ENCODE measurements around the gene CACNA1C.

The CACNA1C gene

GRCh38 chr12:2410496-2410895 is 357.7 kb downstream of the CACNA1C start:
- H3K9me3 ChIP-seq (ENCODE audit: severe bottlenecking): no peaks in the 10 kb centered on the region
- no peak overlapping the region for H3K4me3 ChIP-seq (ENCODE audit: severe bottlenecking)
- H3K36me3 ChIP-seq (ENCODE audit: low read depth): no peaks in the 10 kb centered on the region
- no peaks in the 10 kb centered on the region for H3K4me1 ChIP-seq (ENCODE audit: insufficient read depth, poor library complexity, severe bottlenecking)
- DNase-seq (ENCODE audit: low spot score) (no peak), ATAC-seq (ENCODE audit: low read depth) (no peak)
- H3K27ac ChIP-seq (ENCODE audit: poor library complexity, severe bottlenecking): no peak overlapping the region
- TF ChIP-seq CTCF (IDR thresholded peaks at IDR 0.05; ENCODE audit: poor library complexity, severe bottlenecking): no peak
- H3K27me3 ChIP-seq (ENCODE audit: insufficient read depth, poor library complexity, severe bottlenecking): peaks cover 24% of the 10 kb centered on the region

GRCh38 chr12:2411011-2411410 is 358.2 kb downstream of the CACNA1C start:
- peaks cover 22% of the 10 kb centered on the region for H3K27me3 ChIP-seq (ENCODE audit: insufficient read depth, poor library complexity, severe bottlenecking)

GRCh38 chr12:2411616-2412304 is 359.0 kb downstream of the CACNA1C start:
- no peak for TF ChIP-seq CTCF (IDR thresholded peaks at IDR 0.05; ENCODE audit: poor library complexity, severe bottlenecking)
- H3K9me3 ChIP-seq (ENCODE audit: severe bottlenecking): no peaks in the 10 kb centered on the region
- peaks cover 21% of the 10 kb centered on the region for H3K27me3 ChIP-seq (ENCODE audit: insufficient read depth, poor library complexity, severe bottlenecking)
- DNase-seq (ENCODE audit: low spot score) (peak; percentile 61), ATAC-seq (ENCODE audit: low read depth) (no peak)
- H3K27ac ChIP-seq (ENCODE audit: poor library complexity, severe bottlenecking): no peak overlapping the region
- H3K4me3 ChIP-seq (ENCODE audit: severe bottlenecking): no peak overlapping the region
- no peaks in the 10 kb centered on the region for H3K36me3 ChIP-seq (ENCODE audit: low read depth)
- no peaks in the 10 kb centered on the region for H3K4me1 ChIP-seq (ENCODE audit: insufficient read depth, poor library complexity, severe bottlenecking)

More at GRCh38 chr12:2411011-2411410, 358.2 kb downstream of the CACNA1C start:
- no peak for TF ChIP-seq CTCF (IDR thresholded peaks at IDR 0.05; ENCODE audit: poor library complexity, severe bottlenecking)
- DNase-seq (ENCODE audit: low spot score) (peak; percentile 38), ATAC-seq (ENCODE audit: low read depth) (no peak)
- H3K9me3 ChIP-seq (ENCODE audit: severe bottlenecking): no peaks in the 10 kb centered on the region
- no peaks in the 10 kb centered on the region for H3K4me1 ChIP-seq (ENCODE audit: insufficient read depth, poor library complexity, severe bottlenecking)
- no peak overlapping the region for H3K27ac ChIP-seq (ENCODE audit: poor library complexity, severe bottlenecking)
- H3K4me3 ChIP-seq (ENCODE audit: severe bottlenecking): no peak overlapping the region
- no peaks in the 10 kb centered on the region for H3K36me3 ChIP-seq (ENCODE audit: low read depth)

- Histone ChIP-seq H3K36me3 (ENCODE audit: low read depth) (no peaks in the 10 kb centered on the region), H3K4me3 (ENCODE audit: severe bottlenecking) (no peak overlapping the region), H3K27me3 (ENCODE audit: insufficient read depth, poor library complexity, severe bottlenecking) (peaks cover 21% of the 10 kb centered on the region), H3K27ac (ENCODE audit: poor library complexity, severe bottlenecking) (no peak overlapping the region), H3K4me1 (ENCODE audit: insufficient read depth, poor library complexity, severe bottlenecking) (no peaks in the 10 kb centered on the region), H3K9me3 (ENCODE audit: severe bottlenecking) (no peaks in the 10 kb centered on the region)
- TF ChIP-seq CTCF (IDR thresholded peaks at IDR 0.05; ENCODE audit: poor library complexity, severe bottlenecking): no peak
- no peak for DNase-seq (ENCODE audit: low spot score)
- no peak for ATAC-seq (ENCODE audit: low read depth)
Observed at GRCh38 chr12:2412305-2412643, 359.5 kb downstream of the CACNA1C start.

- Histone ChIP-seq H3K4me1 (ENCODE audit: insufficient read depth, poor library complexity, severe bottlenecking) (no peaks in the 10 kb centered on the region), H3K4me3 (ENCODE audit: severe bottlenecking) (no peak overlapping the region), H3K36me3 (ENCODE audit: low read depth) (no peaks in the 10 kb centered on the region), H3K9me3 (ENCODE audit: severe bottlenecking) (no peaks in the 10 kb centered on the region), H3K27ac (ENCODE audit: poor library complexity, severe bottlenecking) (no peak overlapping the region), H3K27me3 (ENCODE audit: insufficient read depth, poor library complexity, severe bottlenecking) (peaks cover 21% of the 10 kb centered on the region)
- TF ChIP-seq CTCF (IDR thresholded peaks at IDR 0.05; ENCODE audit: poor library complexity, severe bottlenecking): no peak
- ATAC-seq (ENCODE audit: low read depth): no peak
- peak; percentile 49 for DNase-seq (ENCODE audit: low spot score)
Observed at GRCh38 chr12:2413301-2413700, 360.5 kb downstream of the CACNA1C start.

Data from RWPE2 (cell line).